HG03175 (cell line): ENCODE measurements around the gene ZNF649.

ENCODE experiments used
- ATAC-seq: cut with Tn5 transposase; IDR thresholded peaks from one replicate; pipeline ENCODE4 v1.9.1; 2021; ENCODE audit warnings: mild to moderate bottlenecking, moderate library complexity; ENCODE audit not compliant: unreplicated experiment

ZNF649 gene

GRCh38 chr19:51889934-51890333 is 14.9 kb downstream of the ZNF649 start:
- no peak for ATAC-seq

GRCh38 chr19:51887522-51888498 is 17.0 kb downstream of the ZNF649 start, which contains the start of gene ZNF577:
Gene ZNF577 (minus strand): TSS chr19:51887951. CDS start chr19:51880382, 7,569 bp downstream.
- ATAC-seq, result no peak

- ATAC-seq, result no peak
Measured at GRCh38 chr19:51884713-51885112, 20.1 kb downstream of the ZNF649 start.

GRCh38 chr19:51882518-51882917 is 22.3 kb downstream of the ZNF649 start:
- ATAC-seq, result no peak

- no peak for ATAC-seq
Measured at GRCh38 chr19:51873097-51873496, 31.7 kb downstream of the ZNF649 start.

GRCh38 chr19:51861870-51862622 is 42.8 kb downstream of the ZNF649 start:
- ATAC-seq, result no peak
